ENCODE results near the gene HSD11B1L.

Gene HSD11B1L

DNA sequence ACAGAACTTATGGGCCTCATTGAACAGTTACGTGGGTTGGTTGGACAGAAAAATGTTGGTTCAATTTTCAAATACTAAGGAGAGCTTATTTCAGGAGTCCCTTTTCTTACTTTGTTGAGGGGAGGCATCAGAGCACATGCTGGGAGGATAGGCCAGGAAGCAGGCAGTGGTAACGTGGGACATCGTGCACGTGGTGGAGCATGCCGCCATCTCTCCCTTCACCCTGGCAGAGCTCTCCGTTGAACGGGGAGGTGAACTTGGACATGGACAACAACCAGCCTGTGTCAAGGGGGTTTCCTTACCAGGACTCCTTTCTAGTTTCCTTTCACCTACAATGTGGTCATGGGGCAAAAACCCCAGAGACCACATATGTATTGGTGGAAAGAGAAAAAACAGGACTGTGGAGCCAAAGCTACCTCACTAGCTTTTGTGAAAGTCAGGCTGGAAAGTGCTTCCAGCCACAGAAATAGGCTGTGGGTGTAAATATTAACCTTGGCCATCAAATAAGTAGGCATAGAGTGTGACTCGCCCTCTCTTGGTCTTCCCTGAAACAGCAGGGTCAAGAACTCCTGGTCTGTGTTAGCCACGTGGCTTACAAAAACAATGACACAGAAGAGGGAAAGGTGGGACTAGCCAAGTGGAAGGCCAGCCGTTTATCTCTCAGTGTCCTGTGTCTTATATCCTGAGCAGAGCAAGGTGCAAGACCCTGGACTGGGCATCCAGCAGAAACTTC, 14.9 kb upstream of the HSD11B1L start:
- no peak for TF ChIP-seq POLR2AphosphoS5 (IDR thresholded peaks at IDR 0.05; ENCODE audit: low read depth)
- TF ChIP-seq, protein P1, sequence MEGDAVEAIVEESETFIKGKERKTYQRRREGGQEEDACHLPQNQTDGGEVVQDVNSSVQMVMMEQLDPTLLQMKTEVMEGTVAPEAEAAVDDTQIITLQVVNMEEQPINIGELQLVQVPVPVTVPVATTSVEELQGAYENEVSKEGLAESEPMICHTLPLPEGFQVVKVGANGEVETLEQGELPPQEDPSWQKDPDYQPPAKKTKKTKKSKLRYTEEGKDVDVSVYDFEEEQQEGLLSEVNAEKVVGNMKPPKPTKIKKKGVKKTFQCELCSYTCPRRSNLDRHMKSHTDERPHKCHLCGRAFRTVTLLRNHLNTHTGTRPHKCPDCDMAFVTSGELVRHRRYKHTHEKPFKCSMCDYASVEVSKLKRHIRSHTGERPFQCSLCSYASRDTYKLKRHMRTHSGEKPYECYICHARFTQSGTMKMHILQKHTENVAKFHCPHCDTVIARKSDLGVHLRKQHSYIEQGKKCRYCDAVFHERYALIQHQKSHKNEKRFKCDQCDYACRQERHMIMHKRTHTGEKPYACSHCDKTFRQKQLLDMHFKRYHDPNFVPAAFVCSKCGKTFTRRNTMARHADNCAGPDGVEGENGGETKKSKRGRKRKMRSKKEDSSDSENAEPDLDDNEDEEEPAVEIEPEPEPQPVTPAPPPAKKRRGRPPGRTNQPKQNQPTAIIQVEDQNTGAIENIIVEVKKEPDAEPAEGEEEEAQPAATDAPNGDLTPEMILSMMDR (IDR thresholded peaks at IDR 0.05; ENCODE audit: insufficient read depth, low read length): no peak
- no peak for TF ChIP-seq SPI1 (IDR thresholded peaks at IDR 0.05; ENCODE audit: borderline replicate concordance, low read depth)
- no peak for TF ChIP-seq GABPA (IDR thresholded peaks at IDR 0.05; ENCODE audit: low read depth)
- no peak for TF ChIP-seq REST (IDR thresholded peaks at IDR 0.05; ENCODE audit: insufficient replicate concordance, low read depth)
- Histone ChIP-seq H3K4me3 (replicated peaks; ENCODE audit: insufficient read depth, low read length) (no peak overlapping the region), H3K27me3 (ENCODE audit: insufficient read depth, poor library complexity, severe bottlenecking) (no peaks in the 10 kb centered on the region), H3K27ac (replicated peaks) (no peak overlapping the region)
- DNase-seq (ENCODE audit: low read depth in 1 of 2, low spot score in 1 of 2): no peak

DNA sequence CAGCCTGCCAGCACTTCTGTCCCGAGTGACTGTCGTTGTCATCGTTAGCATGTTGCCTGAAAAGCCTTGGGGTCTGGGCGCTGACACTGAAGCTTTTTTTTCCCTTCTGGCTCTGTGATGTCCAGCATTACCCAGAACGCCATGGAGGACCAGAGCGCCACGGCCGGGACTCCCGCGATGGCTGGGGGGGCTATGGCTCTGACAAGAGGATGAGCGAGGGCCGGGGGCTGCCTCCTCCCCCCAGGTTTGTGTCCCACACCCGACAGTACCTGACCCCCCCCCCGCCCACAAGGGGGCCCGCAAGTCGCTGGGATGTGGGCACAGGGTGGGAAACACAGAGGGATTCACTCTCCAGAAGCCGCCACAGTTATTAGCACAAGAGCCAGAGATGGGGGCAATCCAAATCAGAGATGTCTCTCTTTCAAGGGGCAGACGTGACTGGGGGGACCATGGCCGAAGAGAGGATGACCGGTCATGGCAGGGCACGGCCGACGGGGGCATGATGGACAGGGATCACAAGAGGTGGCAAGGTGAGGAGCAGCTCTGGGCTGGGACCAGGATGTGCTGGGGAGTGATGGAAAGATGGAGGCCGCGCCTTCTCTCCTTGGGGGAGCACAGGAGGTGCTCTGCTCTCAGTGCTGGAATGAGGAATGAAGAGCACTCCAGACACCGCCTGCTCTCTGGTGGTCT, 13.8 kb upstream of the HSD11B1L start:
- no peak for DNase-seq (ENCODE audit: low read depth in 1 of 2, low spot score in 1 of 2)
- Histone ChIP-seq H3K27me3 (ENCODE audit: insufficient read depth, poor library complexity, severe bottlenecking) (no peaks in the 10 kb centered on the region), H3K27ac (replicated peaks) (no peak overlapping the region), H3K4me3 (replicated peaks; ENCODE audit: insufficient read depth, low read length) (no peak overlapping the region)
- no peak; the same call in 1 of the 2 replicates for TF ChIP-seq POLR2AphosphoS5 (IDR thresholded peaks at IDR 0.05; ENCODE audit: low read depth)
- no peak for TF ChIP-seq GABPA (IDR thresholded peaks at IDR 0.05; ENCODE audit: low read depth)
- TF ChIP-seq, protein P1 (IDR thresholded peaks at IDR 0.05; ENCODE audit: insufficient read depth, low read length): no peak
- TF ChIP-seq SPI1 (IDR thresholded peaks at IDR 0.05; ENCODE audit: borderline replicate concordance, low read depth): no peak

- TF ChIP-seq POLR2AphosphoS5 (IDR thresholded peaks at IDR 0.05; ENCODE audit: low read depth): no peak; the same call in 1 of the 2 replicates
- no peak for TF ChIP-seq GABPA (IDR thresholded peaks at IDR 0.05; ENCODE audit: low read depth)
- TF ChIP-seq, protein P1 (IDR thresholded peaks at IDR 0.05; ENCODE audit: insufficient read depth, low read length): no peak
- TF ChIP-seq REST (IDR thresholded peaks at IDR 0.05; ENCODE audit: insufficient replicate concordance, low read depth): no peak
- TF ChIP-seq SPI1 (IDR thresholded peaks at IDR 0.05; ENCODE audit: borderline replicate concordance, low read depth): no peak
- Histone ChIP-seq H3K27ac (replicated peaks) (no peak overlapping the region), H3K27me3 (ENCODE audit: insufficient read depth, poor library complexity, severe bottlenecking) (no peaks in the 10 kb centered on the region), H3K4me3 (replicated peaks; ENCODE audit: insufficient read depth, low read length) (no peak overlapping the region)
- DNase-seq (ENCODE audit: low read depth in 1 of 2, low spot score in 1 of 2): no peak
Measured at GRCh38 chr19:5667751-5668271, 13.0 kb upstream of the HSD11B1L start.

Data from HL-60 (cell line).